GM12865 (cell line): ENCODE data around the gene NCS1.

Experiments used
- DNase-seq: peaks from one replicate; pipeline ENCODE4 v3.0.0; 2010; ENCODE audit warnings: low read depth
- H3K4me3 ChIP-seq: 2 replicates; pipeline ENCODE4 v1.5.1; 2011; ENCODE audit warnings: mild to moderate bottlenecking, low read depth, low read length, control low read depth
- TF ChIP-seq, protein P1 (sequence below): IDR thresholded peaks from 2 replicates; pipeline ENCODE4 v1.5.1; 2011; ENCODE audit warnings: low read length, control low read depth, low read depth, inconsistent platforms; ENCODE audit not compliant: insufficient read depth; ENCODE audit errors: missing control alignments

The NCS1 gene

GRCh38 chr9:130186051-130186450 lies 13.8 kb downstream of the NCS1 start:
- no peak overlapping the region for H3K4me3 ChIP-seq
- TF ChIP-seq, protein P1, sequence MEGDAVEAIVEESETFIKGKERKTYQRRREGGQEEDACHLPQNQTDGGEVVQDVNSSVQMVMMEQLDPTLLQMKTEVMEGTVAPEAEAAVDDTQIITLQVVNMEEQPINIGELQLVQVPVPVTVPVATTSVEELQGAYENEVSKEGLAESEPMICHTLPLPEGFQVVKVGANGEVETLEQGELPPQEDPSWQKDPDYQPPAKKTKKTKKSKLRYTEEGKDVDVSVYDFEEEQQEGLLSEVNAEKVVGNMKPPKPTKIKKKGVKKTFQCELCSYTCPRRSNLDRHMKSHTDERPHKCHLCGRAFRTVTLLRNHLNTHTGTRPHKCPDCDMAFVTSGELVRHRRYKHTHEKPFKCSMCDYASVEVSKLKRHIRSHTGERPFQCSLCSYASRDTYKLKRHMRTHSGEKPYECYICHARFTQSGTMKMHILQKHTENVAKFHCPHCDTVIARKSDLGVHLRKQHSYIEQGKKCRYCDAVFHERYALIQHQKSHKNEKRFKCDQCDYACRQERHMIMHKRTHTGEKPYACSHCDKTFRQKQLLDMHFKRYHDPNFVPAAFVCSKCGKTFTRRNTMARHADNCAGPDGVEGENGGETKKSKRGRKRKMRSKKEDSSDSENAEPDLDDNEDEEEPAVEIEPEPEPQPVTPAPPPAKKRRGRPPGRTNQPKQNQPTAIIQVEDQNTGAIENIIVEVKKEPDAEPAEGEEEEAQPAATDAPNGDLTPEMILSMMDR = no peak
- DNase-seq = no peak

DNA sequence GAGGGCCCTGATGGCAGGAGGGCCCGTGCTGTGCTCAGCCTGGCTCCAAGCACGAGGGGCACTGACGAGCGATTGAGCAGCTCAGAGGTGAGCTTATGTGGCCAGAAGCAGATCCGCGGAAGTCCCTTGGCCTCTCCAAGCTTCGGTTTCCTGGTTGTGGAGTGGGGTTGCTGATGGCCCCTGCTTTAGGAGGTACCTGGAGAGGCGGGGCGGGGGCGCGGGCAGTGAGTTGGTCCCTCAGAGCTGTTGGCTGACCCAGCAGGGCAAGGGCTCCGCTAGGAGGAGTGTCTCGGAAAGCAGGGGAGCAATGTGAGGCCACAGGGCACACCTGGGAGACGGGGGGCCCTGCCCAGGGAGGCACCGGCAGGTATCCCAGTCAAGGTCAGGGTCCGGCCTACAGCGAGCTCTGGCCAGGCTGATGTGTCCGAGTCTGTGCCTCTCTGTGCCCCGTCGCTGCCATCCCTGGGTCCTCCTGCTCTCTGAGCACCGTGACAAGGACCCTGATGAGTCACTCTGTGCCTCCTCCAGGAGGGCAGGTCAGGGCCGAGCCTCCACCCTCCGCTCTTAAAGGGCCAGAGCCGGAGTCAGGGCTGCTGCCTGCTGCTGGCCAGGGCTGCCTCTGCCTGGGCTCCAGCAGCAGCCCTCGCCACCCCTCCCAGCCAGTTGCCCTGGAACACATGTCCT lies 14.8 kb downstream of the NCS1 start:
- H3K4me3 ChIP-seq = no peak overlapping the region
- DNase-seq = no peak
- TF ChIP-seq, protein P1 = no peak

GRCh38 chr9:130187523-130187846 lies 15.3 kb downstream of the NCS1 start:
- no peak overlapping the region for H3K4me3 ChIP-seq
- TF ChIP-seq, protein P1 = no peak
- DNase-seq = no peak

DNA sequence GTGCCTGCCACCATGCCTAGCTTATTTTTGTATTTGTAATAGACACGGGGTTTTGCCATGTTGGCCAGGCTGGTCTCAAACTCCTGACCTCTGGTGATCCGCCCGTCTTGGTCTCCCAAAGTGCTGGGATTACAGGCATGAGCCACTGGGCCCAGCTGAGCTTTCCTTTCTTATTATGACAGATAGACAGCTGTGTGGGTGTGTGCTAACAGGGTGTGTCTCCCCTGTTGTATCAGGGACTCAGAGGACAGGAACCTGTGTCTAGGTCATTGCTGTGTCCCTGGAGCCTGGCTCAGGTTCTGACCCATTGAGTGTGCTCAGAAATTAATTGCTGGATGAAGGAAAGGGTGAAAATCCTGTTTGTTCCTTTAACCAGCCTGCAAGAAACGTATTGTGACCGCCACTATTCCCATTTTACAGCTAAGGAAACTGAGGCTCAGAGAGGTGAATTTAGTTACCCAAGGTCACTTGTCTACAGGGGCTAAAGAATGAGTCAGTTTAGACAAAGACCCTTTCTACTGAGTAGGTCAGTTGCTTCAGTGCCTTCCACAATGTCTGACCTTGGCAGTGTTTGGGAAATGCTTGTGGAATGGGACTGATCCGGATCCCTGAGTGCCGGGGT lies 16.8 kb downstream of the NCS1 start:
- TF ChIP-seq, protein P1 = no peak
- DNase-seq = no peak
- H3K4me3 ChIP-seq = no peak overlapping the region

GRCh38 chr9:130189840-130190239 lies 17.6 kb downstream of the NCS1 start:
- no peak overlapping the region for H3K4me3 ChIP-seq
- DNase-seq = no peak
- TF ChIP-seq, protein P1 = no peak

- H3K4me3 ChIP-seq = no peak overlapping the region
- no peak for DNase-seq
- TF ChIP-seq, protein P1 = no peak
Observed at GRCh38 chr9:130191068-130191748, 19.0 kb downstream of the NCS1 start.
